ENCODE data around the gene IL1RN.
"Not testable (repeated sequence)": the region's sequence is repeated elsewhere in the genome, so short reads cannot be mapped to it uniquely, and the experiment has no call there.

IL1RN gene

DNA sequence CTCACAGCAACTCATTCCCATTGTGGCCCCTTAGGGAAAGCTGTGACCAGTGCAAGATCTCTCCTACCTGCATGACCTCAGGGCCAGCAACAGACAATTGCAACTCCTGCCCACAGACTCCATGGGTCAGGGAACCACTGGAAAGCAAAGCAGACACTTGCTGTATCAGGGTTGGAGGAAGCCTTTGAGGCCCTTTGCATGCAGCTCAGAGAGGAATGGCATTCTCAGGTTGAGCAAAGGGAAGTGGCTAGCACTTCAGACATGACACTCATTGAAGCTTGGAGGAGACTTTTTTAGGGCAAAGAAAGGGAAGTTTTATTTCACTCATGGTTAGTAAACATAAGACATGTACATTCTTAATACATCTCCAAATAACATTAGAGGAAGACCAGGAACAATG is 37.5 kb upstream of the IL1RN start:
- Histone ChIP-seq H3K27ac (ENCODE audit: low read depth, low read length) (no peak overlapping the region), H3K4me1 (ENCODE audit: insufficient read depth, low read length) (no peaks in the 10 kb centered on the region), H3K4me3 (ENCODE audit: low read length) (no peak overlapping the region), H3K9me3 (ENCODE audit: insufficient read depth, low read depth, low read length) (0 out of 2 replicates have a peak, but pooled peaks cover 4% of the 10 kb centered on the region), H3K9ac (ENCODE audit: low read depth, low read length) (no peak overlapping the region), H3K27me3 (ENCODE audit: insufficient read depth, low read length) (peaks cover 6% of the 10 kb centered on the region), H3K36me3 (ENCODE audit: insufficient read depth, low read length) (no peaks in the 10 kb centered on the region)

DNA sequence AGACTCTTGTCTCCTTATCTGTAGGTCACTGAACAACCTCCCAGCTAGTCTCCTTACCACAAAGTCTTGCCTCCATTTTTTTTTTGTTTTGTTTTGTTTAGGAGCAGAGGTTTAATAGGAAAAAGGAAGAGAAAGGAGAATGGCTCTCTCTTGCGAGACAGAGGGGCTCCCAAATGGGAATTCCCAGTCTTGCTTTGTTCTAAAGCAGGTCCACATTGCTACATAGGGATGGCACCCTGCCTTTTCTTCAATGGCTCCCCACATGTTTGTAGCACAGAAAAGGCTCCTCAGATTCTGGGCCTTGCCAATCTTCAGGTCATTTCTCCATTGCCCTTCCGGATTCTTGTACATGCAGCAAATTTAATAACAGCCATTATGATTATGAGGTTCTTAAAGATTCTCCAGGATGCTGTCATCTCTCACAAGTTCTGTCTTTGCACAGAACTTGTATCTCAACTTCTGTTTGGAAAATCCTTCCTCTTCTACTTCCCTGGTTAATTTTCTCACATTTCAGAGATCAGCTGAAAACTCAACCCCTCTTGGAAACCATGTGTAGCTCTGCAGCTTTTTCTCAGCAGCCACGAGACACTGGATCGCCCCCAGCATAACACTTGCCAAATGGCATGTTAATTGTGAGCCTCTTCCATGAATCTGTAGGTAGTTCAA is 36.0 kb upstream of the IL1RN start:
- 79% methylated on average over 4 of the region's 4 CpGs for WGBS

DNA sequence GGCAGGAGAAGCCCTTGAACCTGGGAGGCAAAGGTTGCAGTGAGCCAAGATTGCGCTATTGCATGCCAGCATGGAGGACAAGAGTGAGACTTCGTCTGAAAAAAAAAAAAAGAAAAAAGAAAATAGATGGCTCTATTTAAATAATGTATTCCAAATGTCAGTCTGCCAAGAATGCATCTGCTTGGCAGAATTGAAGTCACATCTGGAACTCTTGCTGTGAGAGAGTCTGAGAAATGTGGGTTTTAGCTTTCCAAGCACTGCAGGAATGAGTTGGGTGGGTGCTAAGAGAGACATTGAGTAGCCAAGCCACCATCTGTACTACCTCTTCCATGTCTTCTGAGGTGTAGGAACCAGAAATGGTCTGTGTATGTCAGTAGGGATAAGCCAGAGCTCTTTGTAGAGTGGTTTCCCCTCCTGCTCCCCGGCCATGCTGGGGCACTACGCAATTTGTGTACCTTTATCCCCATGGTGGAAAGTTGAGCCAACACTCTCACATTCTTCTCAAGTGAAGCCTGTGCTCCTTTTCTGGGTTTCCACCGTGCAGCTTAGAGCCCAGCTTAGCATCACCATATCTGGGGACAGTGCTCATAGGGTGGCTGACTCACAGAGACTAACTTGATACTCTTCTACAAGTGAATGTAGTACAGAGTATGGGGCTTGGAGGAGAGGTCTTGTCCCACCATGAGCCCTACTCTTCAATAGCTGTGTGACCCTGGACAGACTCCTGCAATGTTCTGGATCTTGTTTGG is 34.4 kb upstream of the IL1RN start:
- Histone ChIP-seq H3K9ac (ENCODE audit: low read depth, low read length) (no peak overlapping the region), H3K4me1 (ENCODE audit: insufficient read depth, low read length) (no peaks in the 10 kb centered on the region), H3K27me3 (ENCODE audit: insufficient read depth, low read length) (peaks cover 6% of the 10 kb centered on the region), H3K27ac (ENCODE audit: low read depth, low read length) (no peak overlapping the region), H3K36me3 (ENCODE audit: insufficient read depth, low read length) (no peaks in the 10 kb centered on the region), H3K4me3 (ENCODE audit: low read length) (no peak overlapping the region), H3K9me3 (ENCODE audit: insufficient read depth, low read depth, low read length) (peaks cover 15% of the 10 kb centered on the region; the same call in 1 of the 2 replicates)
- WGBS: 92% methylated on average over 5 of the region's 5 CpGs

More for the DNA sequence above, 36.0 kb upstream of the IL1RN start:
- Histone ChIP-seq H3K4me1 (ENCODE audit: insufficient read depth, low read length) (no peaks in the 10 kb centered on the region), H3K9me3 (ENCODE audit: insufficient read depth, low read depth, low read length) (0 out of 2 replicates have a peak, but pooled peaks cover 8% of the 10 kb centered on the region), H3K9ac (ENCODE audit: low read depth, low read length) (no peak overlapping the region), H3K36me3 (ENCODE audit: insufficient read depth, low read length) (no peaks in the 10 kb centered on the region), H3K27ac (ENCODE audit: low read depth, low read length) (no peak overlapping the region), H3K4me3 (ENCODE audit: low read length) (no peak overlapping the region), H3K27me3 (ENCODE audit: insufficient read depth, low read length) (peaks cover 6% of the 10 kb centered on the region)

DNA sequence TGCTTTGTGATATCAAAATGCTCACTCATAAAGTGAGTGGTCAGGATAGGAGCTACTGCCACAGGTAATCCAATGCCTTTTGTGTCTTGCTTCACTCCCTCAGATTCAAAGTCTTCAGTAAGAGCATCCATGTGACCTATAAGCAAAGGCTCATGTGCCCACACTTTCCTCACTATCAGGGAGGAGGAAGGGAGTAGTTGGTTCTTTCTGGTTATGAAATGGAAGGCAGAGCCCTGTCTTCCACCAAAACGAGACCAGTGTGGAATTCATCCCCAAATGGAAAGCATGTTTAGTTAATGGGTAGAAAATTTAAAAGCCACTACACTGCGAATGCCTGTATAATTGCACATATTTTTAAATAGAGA is 33.8 kb upstream of the IL1RN start:
- WGBS: 100% methylated on average over 1 of the region's 2 CpGs
- Histone ChIP-seq H3K27ac (ENCODE audit: low read depth, low read length) (no peak overlapping the region), H3K36me3 (ENCODE audit: insufficient read depth, low read length) (no peaks in the 10 kb centered on the region), H3K9ac (ENCODE audit: low read depth, low read length) (no peak overlapping the region), H3K4me3 (ENCODE audit: low read length) (no peak overlapping the region), H3K9me3 (ENCODE audit: insufficient read depth, low read depth, low read length) (peaks cover 15% of the 10 kb centered on the region; the same call in 1 of the 2 replicates), H3K4me1 (ENCODE audit: insufficient read depth, low read length) (no peaks in the 10 kb centered on the region), H3K27me3 (ENCODE audit: insufficient read depth, low read length) (peaks cover 6% of the 10 kb centered on the region)

DNA sequence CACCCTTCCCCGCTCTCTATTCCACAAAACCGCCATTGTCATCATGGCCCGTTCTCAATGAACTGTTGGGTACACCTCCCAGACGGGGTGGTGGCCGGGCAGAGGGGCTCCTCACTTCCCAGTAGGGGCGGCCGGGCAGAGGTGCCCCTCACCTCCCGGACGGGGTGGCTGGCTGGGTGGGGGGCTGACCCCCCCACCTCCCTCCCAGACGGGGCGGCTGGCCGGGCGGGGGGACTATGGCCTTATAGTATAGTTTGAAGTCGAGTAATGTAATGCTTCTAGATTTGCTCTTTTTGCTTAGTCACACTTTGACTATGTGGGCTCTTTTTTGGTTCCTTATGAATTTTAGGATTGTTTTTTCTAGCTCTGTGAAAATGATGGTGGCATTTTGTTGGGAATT is 31.1 kb upstream of the IL1RN start:
- not testable (repeated sequence) for H3K4me1 ChIP-seq (ENCODE audit: insufficient read depth, low read length); H3K27ac ChIP-seq (ENCODE audit: low read depth, low read length); H3K27me3 ChIP-seq (ENCODE audit: insufficient read depth, low read length); H3K4me3 ChIP-seq (ENCODE audit: low read length); H3K9ac ChIP-seq (ENCODE audit: low read depth, low read length); H3K36me3 ChIP-seq (ENCODE audit: insufficient read depth, low read length)
- WGBS: 93% methylated on average over 10 of the region's 14 CpGs
- H3K9me3 ChIP-seq (ENCODE audit: insufficient read depth, low read depth, low read length): peaks cover 19% of the 10 kb centered on the region; the same call in 1 of the 2 replicates

DNA sequence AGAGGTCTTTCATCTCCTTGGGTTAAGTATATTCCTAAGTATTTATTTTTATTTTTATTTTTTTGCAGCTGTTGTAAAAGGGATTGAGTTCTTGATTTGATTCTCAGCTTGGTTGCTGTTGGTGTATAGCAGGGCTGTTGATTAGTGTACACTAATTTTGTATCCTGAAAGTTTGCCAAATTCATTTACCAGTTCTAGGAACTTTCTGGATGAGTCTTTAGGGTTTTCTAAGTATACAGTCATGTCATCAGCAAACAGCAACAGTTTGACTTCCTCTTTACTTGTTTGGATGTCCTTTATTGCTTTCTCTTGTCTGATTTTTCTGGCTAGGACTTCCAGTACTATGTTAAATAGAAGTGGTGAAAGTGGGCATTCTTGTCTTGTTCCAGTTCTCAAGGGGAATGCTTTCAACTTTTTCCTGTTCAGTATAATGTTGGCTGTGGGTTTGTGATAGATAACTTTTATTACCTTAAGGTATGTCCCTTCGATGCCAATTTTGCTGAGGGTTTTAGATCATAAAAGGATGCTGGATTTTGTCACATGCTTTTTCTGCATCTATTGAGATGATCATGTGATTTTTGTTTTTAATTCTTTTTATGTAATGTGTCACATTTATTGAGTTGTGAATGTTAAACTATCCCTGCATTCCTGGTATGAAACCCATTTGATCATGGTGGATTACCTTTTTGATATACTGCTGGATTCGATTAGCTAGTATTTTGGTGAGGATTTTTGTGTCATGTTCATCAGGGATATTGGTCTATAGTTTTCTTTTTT is 30.4 kb upstream of the IL1RN start:
- not testable (repeated sequence) for H3K27ac ChIP-seq (ENCODE audit: low read depth, low read length); H3K4me1 ChIP-seq (ENCODE audit: insufficient read depth, low read length); H3K9ac ChIP-seq (ENCODE audit: low read depth, low read length); H3K27me3 ChIP-seq (ENCODE audit: insufficient read depth, low read length); H3K4me3 ChIP-seq (ENCODE audit: low read length); H3K36me3 ChIP-seq (ENCODE audit: insufficient read depth, low read length)
- peaks cover 19% of the 10 kb centered on the region; the same call in 1 of the 2 replicates for H3K9me3 ChIP-seq (ENCODE audit: insufficient read depth, low read depth, low read length)
- WGBS: 92% methylated on average over 2 of the region's 2 CpGs

DNA sequence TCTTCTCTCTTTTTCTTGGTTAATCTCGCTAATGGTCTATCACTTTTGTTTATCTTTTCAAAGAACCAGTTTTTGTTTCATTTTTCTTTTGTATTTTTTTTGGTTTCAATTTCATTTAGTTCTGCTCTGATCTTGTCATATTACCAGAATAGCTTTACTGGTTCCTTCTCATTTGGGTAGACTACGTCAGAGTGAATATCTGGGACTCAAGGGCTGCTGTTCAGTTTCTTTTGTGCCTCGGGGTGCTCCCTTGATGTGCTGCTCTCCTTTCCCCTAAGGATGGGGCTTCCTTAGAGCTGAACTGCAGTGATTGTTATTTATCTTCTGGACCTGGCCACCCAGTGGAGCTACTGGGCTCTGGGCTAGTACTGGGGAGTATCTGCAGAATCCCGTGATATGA is 29.4 kb upstream of the IL1RN start:
- Histone ChIP-seq H3K27me3 (ENCODE audit: insufficient read depth, low read length) (no peaks in the 10 kb centered on the region), H3K9ac (ENCODE audit: low read depth, low read length) (no peak overlapping the region), H3K4me1 (ENCODE audit: insufficient read depth, low read length) (no peaks in the 10 kb centered on the region), H3K9me3 (ENCODE audit: insufficient read depth, low read depth, low read length) (peaks cover 19% of the 10 kb centered on the region; the same call in 1 of the 2 replicates), H3K36me3 (ENCODE audit: insufficient read depth, low read length) (no peaks in the 10 kb centered on the region), H3K27ac (ENCODE audit: low read depth, low read length) (no peak overlapping the region), H3K4me3 (ENCODE audit: low read length) (no peak overlapping the region)
- 92% methylated on average over 4 of the region's 4 CpGs for WGBS

DNA sequence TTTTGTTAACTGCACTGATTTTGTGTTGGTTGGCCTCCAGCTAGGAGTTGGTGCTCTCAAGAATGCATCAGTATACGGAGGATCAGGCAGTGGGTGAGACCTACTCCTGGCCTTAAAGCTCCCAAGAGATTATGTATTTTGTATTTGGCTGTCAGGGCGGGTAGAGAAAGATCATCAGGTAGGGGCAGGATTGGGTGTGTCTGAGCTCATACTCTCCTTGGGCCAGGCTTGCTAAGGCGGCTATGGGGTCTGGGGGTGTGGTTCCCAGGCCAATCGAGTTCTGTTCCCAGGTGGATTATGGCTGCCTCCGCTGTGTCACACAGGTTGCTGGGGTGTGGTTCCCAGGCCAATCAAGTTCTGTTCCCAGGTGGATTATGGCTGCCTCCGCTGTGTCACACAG is 28.9 kb upstream of the IL1RN start:
- Histone ChIP-seq H3K4me3 (ENCODE audit: low read length) (no peak overlapping the region), H3K9me3 (ENCODE audit: insufficient read depth, low read depth, low read length) (peaks cover 19% of the 10 kb centered on the region; the same call in 1 of the 2 replicates), H3K27ac (ENCODE audit: low read depth, low read length) (no peak overlapping the region), H3K36me3 (ENCODE audit: insufficient read depth, low read length) (no peaks in the 10 kb centered on the region), H3K9ac (ENCODE audit: low read depth, low read length) (no peak overlapping the region), H3K27me3 (ENCODE audit: insufficient read depth, low read length) (no peaks in the 10 kb centered on the region), H3K4me1 (ENCODE audit: insufficient read depth, low read length) (no peaks in the 10 kb centered on the region)
- 95% methylated on average over 6 of the region's 6 CpGs for WGBS

DNA sequence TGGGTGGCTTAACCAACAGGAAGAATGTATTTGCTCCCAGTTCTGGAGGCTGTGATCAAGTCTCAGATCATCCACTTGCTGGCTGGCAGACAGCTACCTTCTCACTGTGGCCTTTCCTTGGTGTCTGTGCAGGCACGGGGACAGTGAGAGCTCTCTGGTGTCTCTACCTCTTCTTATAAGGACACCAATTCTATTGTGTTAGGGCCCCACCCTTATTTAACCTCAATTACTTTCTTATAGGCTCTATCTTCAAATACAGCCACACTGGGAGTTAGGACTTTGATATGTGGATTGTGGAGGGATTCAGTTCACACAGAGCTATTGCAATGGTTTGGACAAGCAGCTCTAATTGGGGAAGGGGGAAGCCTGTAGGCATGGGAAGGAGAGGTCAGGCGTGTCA is 25.3 kb upstream of the IL1RN start:
- H3K27me3 ChIP-seq (ENCODE audit: insufficient read depth, low read length): no peaks in the 10 kb centered on the region
- H3K9me3 ChIP-seq (ENCODE audit: insufficient read depth, low read depth, low read length): peaks cover 7% of the 10 kb centered on the region; the same call in 1 of the 2 replicates
- WGBS: 95% methylated on average over 2 of the region's 2 CpGs
- H3K9ac ChIP-seq (ENCODE audit: low read depth, low read length): no peak overlapping the region
- H3K4me3 ChIP-seq (ENCODE audit: low read length): no peak overlapping the region
- no peaks in the 10 kb centered on the region for H3K36me3 ChIP-seq (ENCODE audit: insufficient read depth, low read length)
- no peaks in the 10 kb centered on the region for H3K4me1 ChIP-seq (ENCODE audit: insufficient read depth, low read length)
- H3K27ac ChIP-seq (ENCODE audit: low read depth, low read length): no peak overlapping the region

DNA sequence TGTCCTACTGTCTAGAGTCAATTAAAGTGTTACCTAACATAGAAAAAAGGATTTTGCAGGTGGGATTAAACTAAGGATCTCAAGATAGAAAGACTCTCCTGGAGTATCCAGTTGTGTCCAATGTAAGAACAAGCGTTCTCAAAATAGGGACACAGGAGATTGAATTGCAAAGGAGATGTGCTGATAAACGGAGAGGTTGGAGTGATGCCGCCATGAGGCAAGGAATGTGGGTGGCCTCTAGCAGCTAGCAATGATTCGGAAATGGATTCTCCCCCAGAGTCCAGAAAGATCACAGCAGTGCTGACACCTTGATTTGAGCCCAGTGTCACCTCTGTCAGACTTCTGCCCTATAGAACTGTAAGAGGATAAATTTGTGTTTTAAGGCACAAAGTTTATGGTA is 24.1 kb upstream of the IL1RN start:
- peaks cover 3% of the 10 kb centered on the region; the same call in 1 of the 2 replicates for H3K9me3 ChIP-seq (ENCODE audit: insufficient read depth, low read depth, low read length)
- no peak overlapping the region for H3K27ac ChIP-seq (ENCODE audit: low read depth, low read length)
- no peak overlapping the region for H3K4me3 ChIP-seq (ENCODE audit: low read length)
- no peaks in the 10 kb centered on the region for H3K4me1 ChIP-seq (ENCODE audit: insufficient read depth, low read length)
- no peaks in the 10 kb centered on the region for H3K27me3 ChIP-seq (ENCODE audit: insufficient read depth, low read length)
- H3K36me3 ChIP-seq (ENCODE audit: insufficient read depth, low read length): no peaks in the 10 kb centered on the region
- 91% methylated on average over 4 of the region's 4 CpGs for WGBS
- H3K9ac ChIP-seq (ENCODE audit: low read depth, low read length): no peak overlapping the region

DNA sequence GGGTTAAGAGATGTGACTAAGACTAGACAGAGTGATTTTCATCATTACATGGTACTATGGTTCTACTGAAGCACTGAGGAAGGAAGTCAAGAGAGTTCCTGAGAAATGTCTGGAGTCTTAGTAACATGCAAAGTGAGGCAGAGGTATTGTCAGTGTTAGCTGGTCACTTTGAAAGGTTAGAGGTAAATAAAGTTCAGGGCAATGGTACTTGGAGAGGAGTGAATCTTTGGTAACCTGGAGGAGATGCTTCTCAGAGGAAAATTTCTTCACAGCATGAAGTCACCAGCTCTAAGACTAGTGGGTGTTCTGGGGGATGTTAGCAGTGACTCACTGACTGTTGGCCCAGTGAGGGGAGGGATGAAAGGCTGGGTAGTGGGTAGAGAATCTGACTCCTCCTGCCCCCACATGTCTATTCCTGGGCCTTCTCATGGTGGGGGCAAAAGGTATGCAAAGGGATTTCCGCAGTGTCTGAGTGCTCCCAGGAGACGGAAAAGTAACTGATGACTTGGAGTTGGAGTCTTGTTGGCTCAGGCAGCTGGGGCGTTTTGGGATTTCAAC is 23.3 kb upstream of the IL1RN start:
- no peaks in the 10 kb centered on the region for H3K27me3 ChIP-seq (ENCODE audit: insufficient read depth, low read length)
- no peak overlapping the region for H3K4me3 ChIP-seq (ENCODE audit: low read length)
- H3K4me1 ChIP-seq (ENCODE audit: insufficient read depth, low read length): no peaks in the 10 kb centered on the region
- H3K9me3 ChIP-seq (ENCODE audit: insufficient read depth, low read depth, low read length): peaks cover 3% of the 10 kb centered on the region; the same call in 1 of the 2 replicates
- H3K27ac ChIP-seq (ENCODE audit: low read depth, low read length): no peak overlapping the region
- 74% methylated on average over 3 of the region's 3 CpGs for WGBS
- H3K36me3 ChIP-seq (ENCODE audit: insufficient read depth, low read length): no peaks in the 10 kb centered on the region
- H3K9ac ChIP-seq (ENCODE audit: low read depth, low read length): no peak overlapping the region

Data from HUES64 (cell line).